Type B pancreatic cell (in vitro differentiated cells): ENCODE measurements around the gene C3orf70. TPM values are rescaled to one million over a fixed set of nuclear protein-coding genes. Genes with fewer than 3 reads are reported as not detected.

Experiments used
- DNase-seq: peaks from one replicate; pipeline ENCODE4 v3.0.0; 2021; ENCODE audit warnings: mixed read lengths; ENCODE audit not compliant: unreplicated experiment; ENCODE audit errors: extremely low spot score
- H3K27ac Mint-ChIP-seq: 2 replicates; pipeline ENCODE4 v1.8.0; 2021; ENCODE audit warnings: mild to moderate bottlenecking, mixed read lengths
- H3K27me3 Mint-ChIP-seq: 2 replicates; pipeline ENCODE4 v1.8.0; 2021; ENCODE audit warnings: mixed read lengths
- H3K36me3 Mint-ChIP-seq: 2 replicates; pipeline ENCODE4 v1.8.0; 2021; ENCODE audit warnings: mixed read lengths
- H3K4me1 Mint-ChIP-seq: one replicate; pipeline ENCODE4 v1.8.0; 2021; ENCODE audit warnings: mixed read lengths; ENCODE audit not compliant: unreplicated experiment
- H3K4me3 Mint-ChIP-seq: 2 replicates; pipeline ENCODE4 v1.8.0; 2021; ENCODE audit warnings: mild to moderate bottlenecking, mixed read lengths
- H3K9me3 Mint-ChIP-seq: 2 replicates; pipeline ENCODE4 v1.8.0; 2021; ENCODE audit warnings: mixed read lengths
- CTCF ChIP-seq: fragments of 200-600 bp; sonication (generic); conservative IDR thresholded peaks from 2 replicates; pipeline ENCODE4 v1.5.0; 2021; ENCODE audit warnings: antibody characterized with exemption, mild to moderate bottlenecking
- total RNA-seq: library from RNA; stranded (reverse); gene quantifications from 2 replicates; pipeline ENCODE4 v1.2.1, GENCODE V29; 2021; ENCODE audit warnings: low replicate concordance

Gene C3orf70
- total RNA-seq, 1 donor from 2014 or later = 4.1 TPM

- peaks cover 33% of the 10 kb centered on the region for H3K36me3 Mint-ChIP-seq
- DNase-seq = no peak
- no peak overlapping the region for H3K4me3 Mint-ChIP-seq
- H3K4me1 Mint-ChIP-seq = no peaks in the 10 kb centered on the region
- peaks cover 10% of the 10 kb centered on the region for H3K9me3 Mint-ChIP-seq
- no peak for TF ChIP-seq CTCF
- H3K27ac Mint-ChIP-seq = no peak overlapping the region
- H3K27me3 Mint-ChIP-seq = no peaks in the 10 kb centered on the region
Observed at GRCh38 chr3:185057829-185058228, 95.0 kb downstream of the C3orf70 start.

- Mint-ChIP-seq H3K36me3 (peaks cover 40% of the 10 kb centered on the region), H3K9me3 (peaks cover 10% of the 10 kb centered on the region), H3K4me3 (no peak overlapping the region), H3K27me3 (no peaks in the 10 kb centered on the region), H3K27ac (no peak overlapping the region), H3K4me1 (no peaks in the 10 kb centered on the region)
- TF ChIP-seq CTCF = no peak
- no peak for DNase-seq
Observed at GRCh38 chr3:185056908-185057307, 96.0 kb downstream of the C3orf70 start.

GRCh38 chr3:185052631-185053030, 100.2 kb downstream of the C3orf70 start:
- no peaks in the 10 kb centered on the region for H3K27me3 Mint-ChIP-seq
- H3K9me3 Mint-ChIP-seq = peaks cover 4% of the 10 kb centered on the region
- no peak overlapping the region for H3K27ac Mint-ChIP-seq
- no peak overlapping the region for H3K4me3 Mint-ChIP-seq
- no peaks in the 10 kb centered on the region for H3K4me1 Mint-ChIP-seq
- no peak for DNase-seq
- TF ChIP-seq CTCF = no peak
- peaks cover 64% of the 10 kb centered on the region for H3K36me3 Mint-ChIP-seq

GRCh38 chr3:185051801-185052200, 101.1 kb downstream of the C3orf70 start:
- H3K27ac Mint-ChIP-seq = no peak overlapping the region
- TF ChIP-seq CTCF = no peak
- peaks cover 60% of the 10 kb centered on the region for H3K36me3 Mint-ChIP-seq
- H3K9me3 Mint-ChIP-seq = peaks cover under 1% of the 10 kb centered on the region
- no peaks in the 10 kb centered on the region for H3K4me1 Mint-ChIP-seq
- H3K27me3 Mint-ChIP-seq = no peaks in the 10 kb centered on the region
- no peak overlapping the region for H3K4me3 Mint-ChIP-seq
- DNase-seq = peak; percentile 29

DNA sequence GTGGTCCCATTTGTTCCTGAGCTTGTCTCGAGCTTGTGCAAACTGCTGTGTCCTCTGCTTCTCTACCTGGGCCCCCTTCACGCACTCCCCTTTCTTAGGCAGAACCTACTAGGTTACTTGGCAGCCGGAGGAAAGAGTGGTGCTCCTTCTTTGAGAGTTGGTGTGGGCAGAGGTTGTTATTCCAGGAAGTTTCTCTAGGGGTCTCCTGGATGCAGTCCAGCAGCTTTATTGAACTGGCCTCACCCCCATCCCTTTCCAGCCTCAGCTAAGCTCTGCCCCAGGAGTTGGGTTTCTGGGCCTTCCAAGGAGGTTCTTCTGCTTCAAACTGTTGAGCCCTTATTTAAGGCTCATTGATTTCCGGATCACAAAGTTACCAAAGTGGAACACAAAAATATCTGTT, 103.2 kb downstream of the C3orf70 start:
- peaks cover 57% of the 10 kb centered on the region for H3K36me3 Mint-ChIP-seq
- no peak overlapping the region for H3K4me3 Mint-ChIP-seq
- no peak overlapping the region for H3K27ac Mint-ChIP-seq
- H3K4me1 Mint-ChIP-seq = peaks cover 16% of the 10 kb centered on the region
- H3K27me3 Mint-ChIP-seq = no peaks in the 10 kb centered on the region
- no peaks in the 10 kb centered on the region for H3K9me3 Mint-ChIP-seq
- TF ChIP-seq CTCF = peak; percentile 39
- DNase-seq = no peak

GRCh38 chr3:185046603-185047002, 106.3 kb downstream of the C3orf70 start:
- no peak for DNase-seq
- TF ChIP-seq CTCF = no peak
- H3K9me3 Mint-ChIP-seq = peaks cover 1% of the 10 kb centered on the region
- peaks cover 38% of the 10 kb centered on the region for H3K36me3 Mint-ChIP-seq
- H3K27ac Mint-ChIP-seq = no peak overlapping the region
- H3K4me1 Mint-ChIP-seq = peaks cover 27% of the 10 kb centered on the region
- no peak overlapping the region for H3K4me3 Mint-ChIP-seq
- H3K27me3 Mint-ChIP-seq = no peaks in the 10 kb centered on the region
